ENCODE data around the gene MAP3K12. TPM values are rescaled to one million over a fixed set of nuclear protein-coding genes. Genes with fewer than 3 reads are reported as not detected.
"Not testable (repeated sequence)": the region's sequence is repeated elsewhere in the genome, so short reads cannot be mapped to it uniquely, and the experiment has no call there.

The MAP3K12 gene
- total RNA-seq, 3 donors from 2014 or later: 3.2 to 18.8 (median 8.9) TPM

- Histone ChIP-seq H3K4me3 (no peak overlapping the region), H3K9me3 (no peaks in the 10 kb centered on the region), H3K36me3 (ENCODE audit: low read depth) (peaks cover 43% of the 10 kb centered on the region), H3K4me1 (ENCODE audit: low read depth) (peaks cover 16% of the 10 kb centered on the region)
- TF ChIP-seq, protein P1, sequence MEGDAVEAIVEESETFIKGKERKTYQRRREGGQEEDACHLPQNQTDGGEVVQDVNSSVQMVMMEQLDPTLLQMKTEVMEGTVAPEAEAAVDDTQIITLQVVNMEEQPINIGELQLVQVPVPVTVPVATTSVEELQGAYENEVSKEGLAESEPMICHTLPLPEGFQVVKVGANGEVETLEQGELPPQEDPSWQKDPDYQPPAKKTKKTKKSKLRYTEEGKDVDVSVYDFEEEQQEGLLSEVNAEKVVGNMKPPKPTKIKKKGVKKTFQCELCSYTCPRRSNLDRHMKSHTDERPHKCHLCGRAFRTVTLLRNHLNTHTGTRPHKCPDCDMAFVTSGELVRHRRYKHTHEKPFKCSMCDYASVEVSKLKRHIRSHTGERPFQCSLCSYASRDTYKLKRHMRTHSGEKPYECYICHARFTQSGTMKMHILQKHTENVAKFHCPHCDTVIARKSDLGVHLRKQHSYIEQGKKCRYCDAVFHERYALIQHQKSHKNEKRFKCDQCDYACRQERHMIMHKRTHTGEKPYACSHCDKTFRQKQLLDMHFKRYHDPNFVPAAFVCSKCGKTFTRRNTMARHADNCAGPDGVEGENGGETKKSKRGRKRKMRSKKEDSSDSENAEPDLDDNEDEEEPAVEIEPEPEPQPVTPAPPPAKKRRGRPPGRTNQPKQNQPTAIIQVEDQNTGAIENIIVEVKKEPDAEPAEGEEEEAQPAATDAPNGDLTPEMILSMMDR (IDR thresholded peaks at IDR 0.05): no peak
- intact Hi-C loops (cut with DNase I, micrococcal nuclease): no loop called here
- no peak for DNase-seq
- no peak for ATAC-seq
Observed at GRCh38 chr12:53453953-53454640, 45.2 kb downstream of the MAP3K12 start.

DNA sequence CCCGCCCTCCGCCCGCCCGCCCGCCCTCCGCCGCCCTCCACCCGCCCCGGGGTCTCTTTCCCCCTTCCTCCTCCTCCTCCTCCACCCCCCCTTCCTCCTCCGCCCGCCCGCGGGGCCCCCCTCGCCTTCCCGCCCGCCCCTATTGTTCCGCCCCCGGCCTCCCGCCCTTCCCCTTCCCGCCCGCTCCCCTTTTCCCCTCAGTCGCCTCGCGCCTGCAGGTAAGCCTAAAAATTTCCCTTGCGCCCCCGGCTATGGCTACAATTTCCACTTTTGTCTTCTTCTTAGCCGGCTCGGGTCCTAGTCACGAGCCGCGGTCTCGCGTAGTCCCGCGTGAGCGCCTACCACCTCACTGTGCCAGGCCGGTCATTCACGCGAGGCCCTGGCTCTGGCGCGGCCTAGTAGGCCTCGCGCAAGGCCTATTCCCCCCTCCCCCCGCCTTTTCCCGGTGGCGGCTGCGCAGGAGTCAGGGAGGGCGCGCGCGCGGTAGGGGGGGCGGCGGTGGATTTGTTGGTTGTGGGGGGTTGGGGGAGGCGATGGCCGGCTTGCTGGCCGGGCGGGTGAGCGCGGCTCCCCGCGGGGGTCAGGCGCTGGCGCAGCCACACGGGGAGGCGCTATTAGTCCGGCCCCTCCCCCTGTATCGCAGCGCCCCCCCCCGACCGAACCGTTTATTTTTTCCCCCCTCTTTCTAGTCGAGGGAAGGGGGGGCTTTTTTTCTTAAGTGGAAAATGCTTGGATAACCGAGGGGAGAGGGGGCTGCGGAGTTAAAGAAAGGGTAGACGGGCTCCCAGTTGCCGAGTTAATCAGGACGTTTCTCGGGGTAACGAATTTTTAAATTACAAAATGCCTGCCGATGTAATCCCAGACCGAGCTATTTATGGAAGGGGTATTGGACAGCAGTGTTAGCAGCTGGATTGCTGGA lies 46.8 kb downstream of the MAP3K12 start:
- peak; percentile 81 for ATAC-seq
- intact Hi-C loops (cut with DNase I, micrococcal nuclease): no loop called here
- H3K36me3 ChIP-seq (ENCODE audit: low read depth): peaks cover 27% of the 10 kb centered on the region
- TF ChIP-seq, protein P1 (IDR thresholded peaks at IDR 0.05): no peak
- H3K4me3 ChIP-seq: peak overlapping the region; percentile 45
- H3K4me1 ChIP-seq (ENCODE audit: low read depth): peaks cover 16% of the 10 kb centered on the region
- peak; percentile 85 to 89 (median 87) for DNase-seq
- no peaks in the 10 kb centered on the region for H3K9me3 ChIP-seq

DNA sequence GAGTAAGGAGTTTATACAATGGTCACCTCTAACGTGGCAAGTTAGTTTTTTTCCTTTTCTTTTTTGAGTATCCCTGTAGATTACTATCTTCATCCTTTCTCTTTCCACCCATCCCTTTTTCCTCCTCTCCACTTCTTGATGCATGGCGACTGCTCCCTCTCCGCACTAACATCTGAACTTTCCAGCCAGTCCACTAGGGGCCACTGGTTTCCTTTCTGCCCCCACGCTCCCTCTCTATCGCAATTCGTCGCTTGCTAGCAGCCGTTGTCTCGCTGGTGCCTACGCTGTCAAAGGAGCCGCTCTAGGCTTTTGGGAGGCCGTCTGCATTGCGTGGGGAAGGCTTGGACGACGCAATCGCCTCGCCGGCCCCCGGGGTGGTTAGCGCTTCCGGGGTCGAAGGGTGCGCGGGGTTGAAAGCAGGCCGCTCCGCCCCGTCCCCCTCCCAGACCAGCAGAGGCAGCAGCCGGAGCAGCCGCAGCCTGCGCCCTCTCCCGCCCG lies 47.5 kb downstream of the MAP3K12 start, which contains the start of gene PCBP2:
Gene PCBP2 (plus strand): TSS at position 442 of the 498 bp plus-strand sequence. CDS start 2,699 bp downstream, outside the sequence.
- H3K36me3 ChIP-seq (ENCODE audit: low read depth): peaks cover 21% of the 10 kb centered on the region
- intact Hi-C loops (cut with DNase I, micrococcal nuclease): no loop called here

GRCh38 chr12:53450936-53451335 lies 48.3 kb downstream of the MAP3K12 start:
- Histone ChIP-seq H3K36me3 (ENCODE audit: low read depth) (peaks cover 13% of the 10 kb centered on the region), H3K4me1 (ENCODE audit: low read depth) (peaks cover 16% of the 10 kb centered on the region), H3K9me3 (no peaks in the 10 kb centered on the region), H3K4me3 (no peak overlapping the region)
- TF ChIP-seq, protein P1 (IDR thresholded peaks at IDR 0.05): no peak
- DNase-seq (no peak), ATAC-seq (no peak)
- intact Hi-C loops (cut with DNase I, micrococcal nuclease): no loop called here

More for the DNA sequence above, 47.5 kb downstream of the MAP3K12 start, which contains the start of gene PCBP2:
- H3K4me1 ChIP-seq (ENCODE audit: low read depth): peaks cover 16% of the 10 kb centered on the region
- H3K4me3 ChIP-seq: peak within 1 kb of the TSS; percentile 45
- DNase-seq (peak; percentile 96 to 99 (median 97)), ATAC-seq (peak; percentile 96)
- no peaks in the 10 kb centered on the region for H3K9me3 ChIP-seq
- TF ChIP-seq, protein P1 (IDR thresholded peaks at IDR 0.05): peak; percentile 75

- H3K9me3 ChIP-seq; H3K4me3 ChIP-seq; intact Hi-C loops (cut with DNase I, micrococcal nuclease); H3K36me3 ChIP-seq (ENCODE audit: low read depth); ATAC-seq: not testable (repeated sequence)
- peaks cover 26% of the 10 kb centered on the region for H3K4me1 ChIP-seq (ENCODE audit: low read depth)
- DNase-seq: peak in 2 of 3 donors; percentile 48 to 52
Observed at GRCh38 chr12:53444593-53445325, 54.5 kb downstream of the MAP3K12 start.

All from mucosa of descending colon (tissue), 3 donors.